ENCODE data around the gene ATG9A. TPM values are rescaled to one million over a fixed set of nuclear protein-coding genes. Genes with fewer than 3 reads are reported as not detected.
A peak's percentile ranks its signal among the peaks of the same experiment; 100 is the strongest.

Gene ATG9A
- 10 to 100 TPM; 52.6 to 53.5 TPM for total RNA-seq
- 10 to 100 TPM; 17.7 to 27.9 (median 20.5) TPM for polyA plus RNA-seq
- 20.8 to 44.8 (median 34.6) reads per million in 6 experiments for total RNA-seq

GRCh38 chr2:219229305-219230058, at the start of gene ATG9A, which contains the start of gene ANKZF1:
TSS of gene ATG9A (minus strand) at chr2:219229636. CDS start at chr2:219228024, 1,612 bp downstream.
TSS of gene ANKZF1 (plus strand) at chr2:219229806. CDS start at chr2:219230258, 452 bp downstream.
- POLR2A ChIA-PET, result interaction anchor here (0.6 to 20.8 kb wide), 25 partner anchors 9 to 1000 kb away, joined by 3 to 591 read pairs (median 4); partner anchors contain the start of genes ABCB6, CNPPD1, DNAJB2 and DNPEP
- Mint-ChIP-seq H3K9me3 (no peaks in the 10 kb centered on the region), H3K36me3 (peaks cover 4 to 60% (median 25%) of the 10 kb centered on the region in 3 donors), H3K4me3 (peak within 1 kb of the TSS; percentile 97 to 99 (median 99)), H3K27me3 (no peaks in the 10 kb centered on the region), H3K4me1 (peaks cover 29 to 78% (median 63%) of the 10 kb centered on the region in 4 donors), H3K27ac (peak within 1 kb of the TSS; percentile 96 to 100 (median 98))
- ATAC-seq, result peak; percentile 95 to 96
- peak; percentile 90 to 99 (median 98) for DNase-seq

GRCh38 chr2:219278655-219279150, 49.3 kb upstream of the ATG9A start:
- Mint-ChIP-seq H3K9me3 (no peaks in the 10 kb centered on the region), H3K36me3 (peaks cover 4 to 36% (median 13%) of the 10 kb centered on the region in 3 donors), H3K27ac (peak overlapping the region; percentile 77 to 100 (median 100)), H3K4me3 (peak overlapping the region; percentile 88 to 99 (median 97)), H3K4me1 (peaks cover 21 to 52% (median 49%) of the 10 kb centered on the region in 4 donors), H3K27me3 (peaks cover 0 to 2% (median 0%) of the 10 kb centered on the region in 5 donors)
- ATAC-seq (no peak), DNase-seq (no peak)
- POLR2A ChIA-PET, result interaction anchor here (0.6 to 6.9 kb wide), 18 partner anchors 9 to 1048 kb away, joined by 3 to 170 read pairs (median 8); partner anchors contain the start of genes ANKZF1, ATG9A, BCS1L and CNPPD1

- Mint-ChIP-seq H3K4me3 (peak overlapping the region; percentile 73 to 99 (median 96)), H3K27me3 (peaks cover 0 to 2% (median 0%) of the 10 kb centered on the region in 5 donors), H3K4me1 (peaks cover 18 to 49% (median 45%) of the 10 kb centered on the region in 4 donors), H3K36me3 (peaks cover 2 to 29% (median 10%) of the 10 kb centered on the region in 3 donors), H3K27ac (peak overlapping the region; percentile 77 to 100 (median 100)), H3K9me3 (no peaks in the 10 kb centered on the region)
- DNase-seq (peak; percentile 56 to 86 (median 72)), ATAC-seq (peak in 1 of 2 donors; percentile 8)
- POLR2A ChIA-PET, result interaction anchor here (1.2 to 6.9 kb wide), 13 partner anchors 8 to 619 kb away, joined by 3 to 170 read pairs (median 10); partner anchors contain the start of genes ANKZF1, ATG9A, BCS1L and CNPPD1
Observed at GRCh38 chr2:219277703-219278654, 48.5 kb upstream of the ATG9A start.

GRCh38 chr2:219274361-219274921, 45.0 kb upstream of the ATG9A start:
- H3K27ac Mint-ChIP-seq, result no peak overlapping the region
- no peak overlapping the region for H3K4me3 Mint-ChIP-seq
- no peaks in the 10 kb centered on the region for H3K36me3 Mint-ChIP-seq
- peaks cover 0 to 1% (median 0%) of the 10 kb centered on the region in 5 donors for H3K27me3 Mint-ChIP-seq
- DNase-seq (no peak), ATAC-seq (no peak)
- H3K4me1 Mint-ChIP-seq, result peaks cover 11 to 22% (median 20%) of the 10 kb centered on the region in 4 donors
- POLR2A ChIA-PET, result interaction anchor here (1.6 kb wide), 1 partner anchor 20 kb away, joined by 7 read pairs; the partner anchor contains the start of gene TUBA4A
- no peaks in the 10 kb centered on the region for H3K9me3 Mint-ChIP-seq

GRCh38 chr2:219273937-219274336, 44.5 kb upstream of the ATG9A start:
- ATAC-seq, result no peak
- Mint-ChIP-seq H3K36me3 (no peaks in the 10 kb centered on the region), H3K27me3 (peaks cover 0 to 1% (median 0%) of the 10 kb centered on the region in 5 donors), H3K27ac (peak overlapping the region in 1 of 10 donors; percentile 71), H3K9me3 (no peaks in the 10 kb centered on the region), H3K4me3 (no peak overlapping the region), H3K4me1 (peaks cover 10 to 19% (median 19%) of the 10 kb centered on the region in 4 donors)
- POLR2A ChIA-PET, result interaction anchor here (1.6 kb wide), 1 partner anchor 20 kb away, joined by 7 read pairs; the partner anchor contains the start of gene TUBA4A
- no peak for DNase-seq

- DNase-seq (no peak), ATAC-seq (no peak)
- Mint-ChIP-seq H3K9me3 (no peaks in the 10 kb centered on the region), H3K27ac (no peak overlapping the region), H3K27me3 (peaks cover 0 to 1% (median 0%) of the 10 kb centered on the region in 5 donors), H3K4me3 (no peak overlapping the region), H3K4me1 (peaks cover 6 to 9% (median 9%) of the 10 kb centered on the region in 4 donors), H3K36me3 (no peaks in the 10 kb centered on the region)
- POLR2A ChIA-PET, result interaction anchor here (0.6 to 1.6 kb wide), 2 partner anchors 19 to 1040 kb away, joined by 6 to 7 read pairs; partner anchors contain the start of gene TUBA4A
Observed at GRCh38 chr2:219272995-219273394, 43.6 kb upstream of the ATG9A start.

- Mint-ChIP-seq H3K9me3 (no peaks in the 10 kb centered on the region), H3K27ac (no peak overlapping the region), H3K36me3 (no peaks in the 10 kb centered on the region), H3K4me1 (peaks cover 3% of the 10 kb centered on the region in 4 donors), H3K4me3 (no peak overlapping the region), H3K27me3 (peaks cover 0 to 1% (median 0%) of the 10 kb centered on the region in 5 donors)
- ATAC-seq (no peak), DNase-seq (no peak)
- POLR2A ChIA-PET, result interaction anchor here (0.6 kb wide), 1 partner anchor 1040 kb away, joined by 6 read pairs; no protein-coding TSS in a partner anchor
Observed at GRCh38 chr2:219272356-219272755, 42.9 kb upstream of the ATG9A start.

- H3K4me3 Mint-ChIP-seq, result no peak overlapping the region
- H3K27ac Mint-ChIP-seq, result no peak overlapping the region
- ATAC-seq (no peak), DNase-seq (no peak)
- no peaks in the 10 kb centered on the region for H3K36me3 Mint-ChIP-seq
- POLR2A ChIA-PET, result interaction anchor here (1.4 to 1.5 kb wide), 2 partner anchors 11 to 21 kb away, joined by 3 to 5 read pairs; no protein-coding TSS in a partner anchor
- H3K9me3 Mint-ChIP-seq, result no peaks in the 10 kb centered on the region
- H3K27me3 Mint-ChIP-seq, result peaks cover 0 to 1% (median 0%) of the 10 kb centered on the region in 5 donors
- H3K4me1 Mint-ChIP-seq, result peaks cover 0 to 2% (median 0%) of the 10 kb centered on the region in 4 donors
Observed at GRCh38 chr2:219271021-219271420, 41.6 kb upstream of the ATG9A start.

- DNase-seq, result no peak
- Mint-ChIP-seq H3K4me3 (no peak overlapping the region), H3K4me1 (peaks cover 0 to 2% (median 0%) of the 10 kb centered on the region in 4 donors), H3K9me3 (no peaks in the 10 kb centered on the region), H3K36me3 (no peaks in the 10 kb centered on the region), H3K27ac (no peak overlapping the region), H3K27me3 (peaks cover 0 to 1% (median 0%) of the 10 kb centered on the region in 5 donors)
- POLR2A ChIA-PET, result interaction anchor here (1.3 to 1.5 kb wide), 3 partner anchors 10 to 20 kb away, joined by 3 to 6 read pairs (median 5); partner anchors contain the start of gene DNAJB2
- ATAC-seq, result no peak
Observed at GRCh38 chr2:219270055-219270372, 40.6 kb upstream of the ATG9A start.

- Mint-ChIP-seq H3K27ac (no peak overlapping the region), H3K4me1 (peaks cover 0 to 2% (median 0%) of the 10 kb centered on the region in 4 donors), H3K4me3 (no peak overlapping the region), H3K36me3 (no peaks in the 10 kb centered on the region), H3K9me3 (no peaks in the 10 kb centered on the region), H3K27me3 (peaks cover 0 to 1% (median 0%) of the 10 kb centered on the region in 5 donors)
- DNase-seq (no peak), ATAC-seq (no peak)
- POLR2A ChIA-PET, result interaction anchor here (0.8 to 1.5 kb wide), 4 partner anchors 10 to 20 kb away, joined by 3 to 6 read pairs (median 4); partner anchors contain the start of genes DNAJB2 and TUBA4B
Observed at GRCh38 chr2:219269362-219270054, 40.1 kb upstream of the ATG9A start.

GRCh38 chr2:219268294-219268693, 38.9 kb upstream of the ATG9A start:
- Mint-ChIP-seq H3K4me1 (peaks cover 0 to 2% (median 0%) of the 10 kb centered on the region in 4 donors), H3K9me3 (no peaks in the 10 kb centered on the region), H3K27me3 (no peaks in the 10 kb centered on the region), H3K4me3 (no peak overlapping the region), H3K27ac (peak overlapping the region in 1 of 10 donors; percentile 2), H3K36me3 (no peaks in the 10 kb centered on the region)
- ATAC-seq (no peak), DNase-seq (no peak)
- POLR2A ChIA-PET, result no interaction called here

All from naive thymus-derived CD8-positive, alpha-beta T cell (primary cell).